Hepatocyte (in vitro differentiated cells): ENCODE measurements around the gene HNF1B. TPM values are rescaled to one million over a fixed set of nuclear protein-coding genes. Genes with fewer than 3 reads are reported as not detected.

Experiments
- DNase-seq: peaks from one replicate; pipeline ENCODE4 v3.0.0-alpha.2; 2016; ENCODE audit warnings: low spot score
- H2AFZ ChIP-seq: fragments of 200-600 bp; sonication (generic); 2 replicates; pipeline ENCODE4 v1.6.0; 2016; ENCODE audit warnings: antibody characterized with exemption, mild to moderate bottlenecking
- H3K27ac ChIP-seq: fragments of 200-600 bp; sonication (generic); 2 replicates; pipeline ENCODE4 v1.5.1; 2016; ENCODE audit warnings: mild to moderate bottlenecking
- H3K27me3 ChIP-seq: fragments of 200-600 bp; sonication (generic); 2 replicates; pipeline ENCODE4 v1.6.1; 2016
- H3K36me3 ChIP-seq: fragments of 200-600 bp; sonication (generic); replicated peaks from 2 replicates; pipeline ENCODE4 v1.5.1; 2016; ENCODE audit warnings: low read depth; ENCODE audit not compliant: insufficient read depth
- H3K4me1 ChIP-seq: fragments of 200-600 bp; sonication (generic); 2 replicates; pipeline ENCODE4 v1.5.1; 2016; ENCODE audit warnings: mild to moderate bottlenecking, moderate library complexity; ENCODE audit not compliant: insufficient read depth
- H3K4me2 ChIP-seq: fragments of 200-600 bp; sonication (generic); 2 replicates; pipeline ENCODE4 v1.6.0; 2016
- H3K4me3 ChIP-seq: fragments of 200-600 bp; sonication (generic); 2 replicates; pipeline ENCODE4 v1.5.1; 2016; ENCODE audit warnings: mild to moderate bottlenecking
- H3K79me2 ChIP-seq: fragments of 200-600 bp; sonication (generic); 2 replicates; pipeline ENCODE4 v1.6.0; 2017; ENCODE audit warnings: mild to moderate bottlenecking
- H3K9me2 ChIP-seq: fragments of 200-600 bp; sonication (generic); replicated peaks from 2 replicates; pipeline ENCODE4 v1.6.0; 2017; ENCODE audit warnings: mild to moderate bottlenecking; ENCODE audit not compliant: insufficient read depth
- H3K9me3 ChIP-seq: fragments of 200-600 bp; sonication (generic); 2 replicates; pipeline ENCODE4 v1.5.1; 2016; ENCODE audit warnings: low read depth, mild to moderate bottlenecking
- H4K20me1 ChIP-seq: fragments of 200-600 bp; sonication (generic); 2 replicates; pipeline ENCODE4 v1.6.0; 2016; ENCODE audit warnings: mild to moderate bottlenecking; ENCODE audit not compliant: insufficient read depth, poor library complexity, severe bottlenecking
- EZH2 ChIP-seq: fragments of 200-600 bp; sonication (generic); IDR thresholded peaks from 2 replicates; pipeline ENCODE4 v1.6.1; 2016; ENCODE audit warnings: antibody characterized with exemption, mild to moderate bottlenecking, borderline replicate concordance
- EZH2phosphoT487 ChIP-seq: fragments of 200-600 bp; sonication (generic); IDR thresholded peaks from one replicate; pipeline ENCODE4 v1.6.1; 2018; ENCODE audit warnings: antibody characterized with exemption, mild to moderate bottlenecking, low read depth, moderate library complexity; ENCODE audit not compliant: unreplicated experiment, severe bottlenecking
- WGBS: methylation state at CpG from one replicate; pipeline ENCODE4 v1.1.6; 2016; ENCODE audit warnings: low lambda C conversion rate; ENCODE audit errors: missing lambda C conversion rate; 5-methylcytosine and 5-hydroxymethylcytosine counted together
- polyA plus RNA-seq: library from polyadenylated mRNA; unstranded; fragments of >200 nt; fragmentation: Nextera tagmentation; extraction: Ambion mirVana; gene quantifications from 2 replicates; pipeline ENCODE4 v1.2.1, GENCODE V29; 2016
- total RNA-seq: library from RNA; depleted of rRNA; stranded (reverse); fragments of >200 nt; gene quantifications from 2 replicates; pipeline ENCODE4 v1.2.3, GENCODE V29; 2014
- TF ChIP-seq, protein P1 (sequence below): fragments of 200-600 bp; sonication (generic); IDR thresholded peaks from 2 replicates; pipeline ENCODE4 v1.5.1; 2016; ENCODE audit warnings: antibody characterized with exemption, mild to moderate bottlenecking; ENCODE audit not compliant: poor library complexity

HNF1B gene
- total and polyA plus RNA-seq, 2 experiments from 2014 or later: 8.8 to 18.2 TPM

DNA sequence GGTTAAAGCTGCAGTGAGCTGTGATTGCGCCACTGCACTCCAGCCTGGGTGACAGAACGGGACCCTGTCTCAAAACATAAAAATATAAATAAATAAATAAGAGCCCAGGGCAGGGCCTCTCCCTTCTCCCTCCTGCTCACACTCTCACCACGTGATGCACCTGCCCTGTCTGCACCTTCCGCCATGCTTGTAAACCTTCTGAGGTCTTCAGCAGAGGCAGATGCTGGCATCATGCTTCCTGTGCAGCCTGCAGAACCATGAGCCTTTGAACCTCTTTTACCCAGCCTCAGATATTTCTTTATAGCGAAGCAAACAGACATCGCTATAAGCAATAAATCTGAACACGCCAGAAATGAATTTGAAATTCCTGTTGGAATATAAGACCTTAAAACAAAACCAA, 48.5 kb downstream of the HNF1B start:
- peak overlapping the region; percentile 27 for H3K27ac ChIP-seq

DNA sequence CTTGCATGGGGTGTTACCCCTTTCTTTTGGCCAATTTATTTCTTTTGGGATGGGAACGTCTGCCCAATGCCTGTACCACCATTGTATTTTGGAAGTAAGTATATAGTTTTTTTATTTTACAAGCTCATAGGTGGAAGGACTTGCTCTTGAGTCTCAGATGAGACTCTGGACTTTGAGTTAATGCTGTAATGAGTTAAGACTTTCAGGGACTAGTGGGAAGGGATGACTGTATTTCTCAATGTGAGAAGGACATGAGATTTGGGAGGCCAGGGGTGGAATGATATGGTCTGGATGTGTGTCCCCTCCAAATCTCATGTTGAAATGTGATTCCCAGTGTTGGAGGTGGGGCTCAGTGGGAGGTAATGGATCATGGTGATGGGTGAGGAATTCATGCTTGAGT, 49.1 kb downstream of the HNF1B start:
- TF ChIP-seq, protein P1, sequence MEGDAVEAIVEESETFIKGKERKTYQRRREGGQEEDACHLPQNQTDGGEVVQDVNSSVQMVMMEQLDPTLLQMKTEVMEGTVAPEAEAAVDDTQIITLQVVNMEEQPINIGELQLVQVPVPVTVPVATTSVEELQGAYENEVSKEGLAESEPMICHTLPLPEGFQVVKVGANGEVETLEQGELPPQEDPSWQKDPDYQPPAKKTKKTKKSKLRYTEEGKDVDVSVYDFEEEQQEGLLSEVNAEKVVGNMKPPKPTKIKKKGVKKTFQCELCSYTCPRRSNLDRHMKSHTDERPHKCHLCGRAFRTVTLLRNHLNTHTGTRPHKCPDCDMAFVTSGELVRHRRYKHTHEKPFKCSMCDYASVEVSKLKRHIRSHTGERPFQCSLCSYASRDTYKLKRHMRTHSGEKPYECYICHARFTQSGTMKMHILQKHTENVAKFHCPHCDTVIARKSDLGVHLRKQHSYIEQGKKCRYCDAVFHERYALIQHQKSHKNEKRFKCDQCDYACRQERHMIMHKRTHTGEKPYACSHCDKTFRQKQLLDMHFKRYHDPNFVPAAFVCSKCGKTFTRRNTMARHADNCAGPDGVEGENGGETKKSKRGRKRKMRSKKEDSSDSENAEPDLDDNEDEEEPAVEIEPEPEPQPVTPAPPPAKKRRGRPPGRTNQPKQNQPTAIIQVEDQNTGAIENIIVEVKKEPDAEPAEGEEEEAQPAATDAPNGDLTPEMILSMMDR: no peak
- TF ChIP-seq EZH2phosphoT487 (no peak), EZH2 (no peak)
- no peaks in the 10 kb centered on the region for H3K9me2 ChIP-seq
- H3K79me2 ChIP-seq: no peaks in the 10 kb centered on the region
- H3K9me3 ChIP-seq: no peaks in the 10 kb centered on the region
- no peak overlapping the region for H3K4me3 ChIP-seq
- H3K4me1 ChIP-seq: peaks cover 29% of the 10 kb centered on the region
- 92% methylated on average over 1 of the region's 1 CpG for WGBS
- peak overlapping the region; percentile 27 for H3K27ac ChIP-seq
- H3K4me2 ChIP-seq: no peak overlapping the region
- no peaks in the 10 kb centered on the region for H3K36me3 ChIP-seq
- no peak overlapping the region for H2AFZ ChIP-seq
- no peaks in the 10 kb centered on the region for H4K20me1 ChIP-seq
- no peak for DNase-seq
- no peaks in the 10 kb centered on the region for H3K27me3 ChIP-seq

More for the DNA sequence above, 48.5 kb downstream of the HNF1B start:
- Histone ChIP-seq H3K4me2 (no peak overlapping the region), H4K20me1 (no peaks in the 10 kb centered on the region), H3K9me2 (no peaks in the 10 kb centered on the region), H3K4me3 (no peak overlapping the region), H3K4me1 (peaks cover 26% of the 10 kb centered on the region), H3K27me3 (no peaks in the 10 kb centered on the region), H3K79me2 (no peaks in the 10 kb centered on the region), H2AFZ (no peak overlapping the region), H3K9me3 (no peaks in the 10 kb centered on the region), H3K36me3 (no peaks in the 10 kb centered on the region)
- no peak for TF ChIP-seq EZH2
- DNase-seq: no peak
- WGBS: 94% methylated on average over 7 of the region's 7 CpGs

DNA sequence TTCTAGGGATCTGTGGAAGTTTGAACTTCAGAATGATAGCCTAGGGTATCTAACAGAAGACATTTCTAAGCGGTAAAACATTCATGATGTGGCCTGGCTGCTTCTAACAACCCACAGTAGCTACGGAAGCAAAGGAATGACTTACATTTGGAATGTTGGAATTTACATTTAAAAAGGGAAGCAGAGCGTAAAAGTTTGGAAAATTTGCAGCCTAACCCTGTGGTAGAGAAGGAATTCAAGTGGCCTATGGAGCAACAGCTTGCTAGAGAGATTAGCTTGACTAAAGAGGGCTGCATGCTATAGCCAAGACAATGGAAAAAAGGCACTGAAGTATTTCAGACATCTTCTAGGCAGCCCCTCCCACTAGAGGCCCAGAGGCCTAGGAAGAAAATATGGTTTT, 50.1 kb downstream of the HNF1B start:
- no peaks in the 10 kb centered on the region for H3K9me2 ChIP-seq
- 89% methylated on average over 3 of the region's 3 CpGs for WGBS
- TF ChIP-seq, protein P1: no peak
- TF ChIP-seq EZH2phosphoT487 (no peak), EZH2 (no peak)

DNA sequence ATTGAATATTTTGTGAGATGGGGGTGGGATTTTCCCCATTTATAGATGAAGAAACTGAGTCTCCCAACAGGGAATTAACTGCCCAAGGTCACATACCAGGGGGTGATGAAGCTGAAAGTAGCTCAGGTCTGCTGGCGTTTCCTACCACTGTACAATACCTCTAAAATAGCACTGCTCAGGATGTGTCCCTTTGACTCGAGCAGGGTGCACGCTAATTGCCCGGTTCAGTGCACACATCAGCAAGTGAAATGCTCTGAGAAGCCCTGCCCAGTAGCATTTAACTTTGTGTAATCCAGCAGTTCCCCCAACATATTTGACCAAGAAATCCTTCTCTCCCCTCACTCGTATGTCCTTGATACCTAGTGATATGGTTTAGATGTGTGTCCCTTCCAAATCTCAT, 51.5 kb downstream of the HNF1B start:
- H3K79me2 ChIP-seq: no peaks in the 10 kb centered on the region
- DNase-seq: no peak
- no peaks in the 10 kb centered on the region for H3K36me3 ChIP-seq
- H3K4me2 ChIP-seq: no peak overlapping the region
- H3K4me1 ChIP-seq: peaks cover 27% of the 10 kb centered on the region
- H3K27me3 ChIP-seq: no peaks in the 10 kb centered on the region
- peak overlapping the region; percentile 66 for H3K27ac ChIP-seq
- no peak overlapping the region for H3K4me3 ChIP-seq
- TF ChIP-seq EZH2phosphoT487 (no peak), EZH2 (no peak)
- TF ChIP-seq, protein P1: no peak
- no peaks in the 10 kb centered on the region for H3K9me3 ChIP-seq
- H3K9me2 ChIP-seq: no peaks in the 10 kb centered on the region
- 86% methylated on average over 5 of the region's 5 CpGs for WGBS
- no peak overlapping the region for H2AFZ ChIP-seq
- no peaks in the 10 kb centered on the region for H4K20me1 ChIP-seq

More for the DNA sequence above, 50.1 kb downstream of the HNF1B start:
- no peaks in the 10 kb centered on the region for H3K79me2 ChIP-seq
- no peaks in the 10 kb centered on the region for H4K20me1 ChIP-seq
- no peaks in the 10 kb centered on the region for H3K9me3 ChIP-seq
- H3K27me3 ChIP-seq: no peaks in the 10 kb centered on the region
- no peak overlapping the region for H3K4me3 ChIP-seq
- peak overlapping the region; percentile 55 for H3K27ac ChIP-seq
- H2AFZ ChIP-seq: no peak overlapping the region
- no peak overlapping the region for H3K4me2 ChIP-seq
- H3K36me3 ChIP-seq: no peaks in the 10 kb centered on the region
- peaks cover 34% of the 10 kb centered on the region for H3K4me1 ChIP-seq
- no peak for DNase-seq
